ENCODE measurements around the gene BRINP2.

BRINP2 gene

DNA sequence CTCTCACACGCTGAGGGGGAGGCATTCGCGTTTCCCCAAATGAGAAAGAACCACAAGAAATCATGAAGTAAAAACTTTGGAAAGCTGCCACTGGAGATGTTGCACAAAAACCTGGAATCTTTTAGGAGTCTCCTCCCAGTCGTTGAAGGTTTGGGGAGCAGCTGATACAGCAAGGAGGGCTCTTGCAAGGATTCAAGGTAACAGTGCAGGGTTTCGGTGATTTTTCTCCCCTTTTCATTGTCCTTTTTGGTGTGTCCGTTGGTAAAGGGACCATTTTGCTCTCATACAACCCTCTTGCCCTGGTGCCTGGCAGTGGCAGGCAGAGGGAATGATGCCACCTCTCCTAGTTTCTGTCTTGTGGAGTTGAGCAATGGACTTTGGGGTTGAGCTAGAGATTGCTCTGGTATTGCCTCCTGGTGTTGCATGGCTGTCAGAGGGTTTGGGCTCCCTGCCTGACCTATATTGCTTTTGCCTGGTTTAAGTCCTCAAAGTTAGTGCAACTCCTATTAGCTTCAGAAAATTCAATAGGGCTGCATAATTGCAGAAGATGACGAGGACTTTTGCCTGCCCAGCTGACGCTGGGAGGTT, 872 bp downstream of the BRINP2 start:
- DNase-seq = no peak

GRCh38 chr1:177172272-177172671, 1.5 kb downstream of the BRINP2 start:
- no peak for DNase-seq

GRCh38 chr1:177172866-177173265, 2.1 kb downstream of the BRINP2 start:
- no peak for DNase-seq

- DNase-seq = no peak
Observed at GRCh38 chr1:177173976-177174375, 3.2 kb downstream of the BRINP2 start.

GRCh38 chr1:177174921-177175634, 4.3 kb downstream of the BRINP2 start:
- no peak for DNase-seq

DNA sequence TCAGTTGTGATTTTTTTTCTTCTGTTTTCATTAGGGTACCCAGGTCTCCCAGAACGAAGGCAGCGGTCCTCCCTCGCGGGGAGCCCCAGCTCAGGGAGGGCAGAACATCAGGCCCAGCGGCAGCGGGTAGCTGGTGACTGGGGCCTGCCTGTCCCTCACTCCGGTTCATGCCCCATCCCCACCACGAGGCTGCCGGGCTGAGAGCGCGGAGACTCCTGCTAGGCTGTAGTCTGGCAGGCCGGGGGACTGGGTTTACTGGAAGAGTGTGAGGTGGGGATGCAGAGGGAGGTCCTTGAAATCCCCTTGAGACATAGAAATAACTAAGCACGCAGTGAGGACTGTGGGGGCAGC, 10.5 kb downstream of the BRINP2 start:
- no peak for DNase-seq

DNA sequence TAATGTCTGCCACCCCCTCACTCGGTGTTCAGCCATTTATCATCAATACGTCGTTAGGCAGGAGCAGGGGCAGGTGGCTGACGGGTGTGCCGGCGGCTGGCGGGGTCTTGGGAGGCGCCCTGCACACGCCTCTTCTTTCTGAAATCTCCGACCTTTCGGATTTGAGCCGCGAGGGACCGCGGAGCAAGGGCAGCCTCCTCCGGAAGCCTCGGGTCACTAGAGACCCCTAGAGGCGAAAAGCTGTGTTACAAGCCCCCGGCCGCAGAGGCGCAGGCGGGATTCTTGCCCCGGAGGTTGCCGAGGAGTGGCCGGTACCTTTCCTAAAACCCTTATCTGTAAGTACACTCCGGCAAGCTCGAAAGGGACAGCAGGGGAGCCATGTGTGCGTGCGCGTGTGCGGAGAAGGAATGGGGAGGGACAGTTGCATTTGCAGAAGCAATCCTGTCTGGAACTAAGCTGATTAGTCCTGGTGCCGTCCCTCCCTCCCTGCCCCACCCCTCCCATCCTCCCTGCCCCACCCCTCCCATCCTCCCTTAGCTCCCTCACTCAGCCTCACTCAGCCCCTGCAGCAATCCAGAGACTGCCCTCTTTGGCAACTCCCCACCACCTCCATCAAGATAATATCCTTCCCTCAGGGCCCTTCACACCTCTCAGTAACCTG, 11.0 kb downstream of the BRINP2 start:
- DNase-seq = peak; percentile 45

GRCh38 chr1:177183836-177184235, 13.1 kb downstream of the BRINP2 start:
- DNase-seq = no peak

DNA sequence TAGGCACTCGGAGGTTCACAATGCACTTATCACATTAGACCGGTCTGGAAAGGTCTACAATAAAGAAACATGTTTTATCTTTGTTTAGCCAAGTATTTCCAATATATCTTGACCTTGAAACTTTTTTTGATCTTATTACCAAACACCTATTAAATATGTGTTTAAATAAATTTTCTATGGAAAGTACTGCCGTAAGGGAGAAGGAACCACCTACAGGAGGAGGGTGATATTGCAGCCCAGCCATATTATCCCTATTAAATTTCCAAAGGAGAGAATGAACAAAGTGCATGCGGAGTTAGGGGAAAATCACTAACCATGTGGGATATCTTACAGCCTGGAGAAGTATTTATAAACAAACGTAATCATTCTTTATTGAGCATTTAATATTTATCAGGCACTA, 14.5 kb downstream of the BRINP2 start:
- no peak for DNase-seq

- no peak for DNase-seq
Observed at GRCh38 chr1:177186639-177187038, 15.9 kb downstream of the BRINP2 start.

DNA sequence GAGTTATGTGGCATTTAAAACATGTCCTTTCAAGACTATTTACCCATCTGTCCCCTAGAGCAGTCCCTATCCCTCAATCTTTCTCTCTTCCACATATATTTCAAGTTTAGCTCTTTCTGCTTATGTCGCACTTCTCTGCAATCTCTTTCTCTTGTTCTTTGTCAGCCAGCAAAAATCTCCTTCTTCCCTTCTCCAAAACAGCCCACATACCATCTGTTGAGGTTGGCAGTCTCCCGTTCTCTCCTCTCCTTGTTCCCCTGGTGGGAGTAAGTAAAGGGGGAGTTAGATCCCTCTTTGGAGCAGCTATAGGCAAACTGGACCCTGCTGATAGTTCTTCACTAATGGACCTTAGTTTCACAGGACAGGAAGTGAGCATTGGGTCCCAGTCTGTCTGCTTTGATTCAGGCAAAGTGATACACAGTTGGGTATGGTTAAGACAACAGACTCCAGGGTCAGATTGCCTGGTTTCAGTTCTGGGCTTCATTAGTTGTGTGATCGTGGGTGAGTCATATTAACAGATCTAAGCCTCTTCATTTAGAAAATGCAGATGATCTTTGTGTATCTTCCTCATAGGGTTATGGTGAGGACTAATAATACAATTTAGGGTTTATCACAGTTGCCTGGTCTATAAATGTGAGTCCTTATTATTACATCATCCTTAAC, 19.7 kb downstream of the BRINP2 start:
- no peak for DNase-seq

- no peak for DNase-seq
Observed at GRCh38 chr1:177198243-177198642, 27.5 kb downstream of the BRINP2 start.

GRCh38 chr1:177200290-177200689, 29.5 kb downstream of the BRINP2 start:
- no peak for DNase-seq

- DNase-seq = no peak
Observed at GRCh38 chr1:177206831-177207355, 36.1 kb downstream of the BRINP2 start.

GRCh38 chr1:177208920-177209319, 38.2 kb downstream of the BRINP2 start:
- no peak for DNase-seq

GRCh38 chr1:177209357-177209756, 38.6 kb downstream of the BRINP2 start:
- peak; percentile 93 for DNase-seq

GRCh38 chr1:177210071-177210470, 39.3 kb downstream of the BRINP2 start:
- DNase-seq = no peak

GRCh38 chr1:177211231-177211630, 40.5 kb downstream of the BRINP2 start:
- no peak for DNase-seq

- no peak for DNase-seq
Observed at GRCh38 chr1:177216587-177217202, 45.9 kb downstream of the BRINP2 start.

DNA sequence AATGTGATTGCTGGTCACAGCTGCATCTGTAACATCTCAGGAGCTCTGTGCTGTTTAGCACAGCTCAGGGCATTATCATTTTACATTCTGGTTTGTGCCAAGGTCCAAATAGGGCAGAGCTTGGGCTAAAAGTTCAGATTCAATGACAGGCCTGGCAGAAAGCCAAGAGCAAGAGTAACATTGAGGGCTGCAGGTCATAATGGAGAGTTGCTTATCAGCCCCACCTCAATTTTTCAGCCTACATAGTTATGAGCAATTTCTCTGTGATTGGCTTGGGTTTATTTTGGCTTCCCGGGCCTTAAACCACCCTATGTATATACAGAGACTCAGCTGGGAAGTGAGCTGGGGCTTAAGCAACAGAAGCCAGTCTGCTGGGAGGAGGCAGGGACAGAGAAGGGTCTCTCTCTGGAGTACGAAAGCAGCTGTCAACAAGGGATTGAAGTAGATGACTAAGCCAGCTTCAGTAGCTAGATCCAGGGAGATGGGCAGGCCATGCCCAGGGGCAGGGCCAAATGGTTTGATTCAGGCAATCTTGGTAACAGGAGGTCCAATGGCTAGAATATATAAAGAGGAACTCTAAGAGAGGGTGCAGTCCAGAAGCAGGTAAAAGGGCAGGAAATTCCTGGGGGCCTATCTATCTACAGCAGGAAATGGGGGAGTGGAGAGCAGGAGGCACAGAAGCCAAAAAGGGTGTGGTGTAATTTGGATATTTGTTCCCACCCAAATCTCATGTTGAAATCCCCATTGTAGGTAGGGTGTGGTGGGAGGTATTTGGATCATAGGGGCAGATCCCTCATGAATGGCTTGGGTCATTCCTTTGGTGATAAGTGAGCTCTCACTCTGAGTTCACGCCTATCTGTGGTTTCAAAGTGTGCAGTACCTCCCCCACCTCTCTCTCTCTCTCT, 49.0 kb downstream of the BRINP2 start:
- DNase-seq = no peak

DNA sequence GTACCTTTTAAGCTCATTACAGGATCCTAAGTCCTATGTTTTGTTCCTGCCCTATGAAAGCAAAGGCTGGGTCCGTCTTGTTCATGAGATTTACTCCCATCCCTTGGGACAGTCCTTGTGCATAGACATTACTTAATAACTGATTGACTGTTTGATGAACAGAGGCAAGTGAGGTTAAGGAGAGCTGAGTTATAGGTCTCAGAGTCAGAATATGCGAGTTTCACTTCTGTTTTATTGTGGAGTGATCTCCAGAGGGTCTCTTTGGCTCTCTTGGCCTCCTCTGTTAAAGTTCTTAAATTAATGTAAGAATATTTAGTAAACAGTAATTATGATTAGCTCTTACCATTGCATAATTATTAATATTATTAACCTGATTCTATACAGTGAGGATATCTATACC, 52.6 kb downstream of the BRINP2 start:
- no peak for DNase-seq
